Measurements from ENCODE around the gene NPFF. TPM values are rescaled to one million over a fixed set of nuclear protein-coding genes. Genes with fewer than 3 reads are reported as not detected.

Gene NPFF
- total RNA-seq, 2 donors from 2014 or later: not detected

DNA sequence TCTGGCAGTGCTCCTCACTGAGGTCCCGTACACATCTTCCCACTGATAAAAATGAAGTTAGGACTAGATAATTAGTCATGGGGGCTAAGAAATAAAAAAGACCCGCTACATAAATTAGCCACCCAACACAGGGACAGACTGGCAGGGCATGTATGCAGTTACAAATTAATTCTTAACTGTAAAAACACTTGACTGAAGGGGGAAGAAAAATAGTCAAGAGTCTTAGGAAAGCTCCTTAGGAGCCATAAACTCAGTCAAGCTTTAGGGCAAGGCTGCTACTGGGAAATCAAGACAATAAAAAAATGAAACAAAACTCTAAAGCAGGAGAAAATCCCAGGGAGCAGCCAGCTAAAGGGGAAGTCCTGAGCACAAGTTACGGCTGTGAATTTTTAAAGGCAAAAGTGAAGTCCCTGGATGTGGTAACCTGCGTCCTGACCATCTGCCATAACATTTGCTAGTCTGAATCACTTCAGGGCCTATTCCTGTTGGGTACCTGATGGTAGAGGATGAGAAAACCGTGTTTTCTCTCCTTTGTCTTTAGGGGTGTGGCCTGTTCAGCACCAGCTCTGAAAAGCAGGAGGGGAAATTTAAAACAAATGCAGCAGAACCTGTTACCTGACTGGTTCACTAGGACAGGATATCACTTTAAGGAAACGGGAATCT, 7.5 kb upstream of the NPFF start:
- intact Hi-C loops (cut with DNase I): no loop called here
- Histone ChIP-seq H3K4me1 (no peaks in the 10 kb centered on the region), H3K27ac (no peak overlapping the region), H3K4me3 (no peak overlapping the region), H3K36me3 (replicated peaks in 1 of 2; ENCODE audit: insufficient read depth in 1 of 2, low read depth in 2 of 2) (peaks cover 10 to 30% of the 10 kb centered on the region in 2 donors), H3K27me3 (no peaks in the 10 kb centered on the region), H3K9me3 (no peaks in the 10 kb centered on the region)
- 79 to 83% methylated on average over 6 of the region's 6 CpGs for WGBS, 2 donors
- ATAC-seq: no peak
- TF ChIP-seq POLR2A (IDR thresholded peaks at IDR 0.05) (no peak), CTCF (IDR thresholded peaks at IDR 0.05) (no peak)
- no peak for DNase-seq

GRCh38 chr12:53513712-53514410, 6.6 kb upstream of the NPFF start:
- TF ChIP-seq CTCF (IDR thresholded peaks at IDR 0.05) (no peak), POLR2A (IDR thresholded peaks at IDR 0.05) (no peak)
- 73 to 75% methylated on average over 6 of the region's 6 CpGs for WGBS, 2 donors
- H3K36me3 ChIP-seq (replicated peaks in 1 of 2; ENCODE audit: insufficient read depth in 1 of 2, low read depth in 2 of 2): peaks cover 10 to 24% of the 10 kb centered on the region in 2 donors
- H3K4me3 ChIP-seq: no peak overlapping the region
- H3K4me1 ChIP-seq: peaks cover 1% of the 10 kb centered on the region
- H3K27ac ChIP-seq: no peak overlapping the region
- intact Hi-C loops (cut with DNase I): no loop called here
- no peaks in the 10 kb centered on the region for H3K27me3 ChIP-seq
- DNase-seq (no peak), ATAC-seq (no peak)
- no peaks in the 10 kb centered on the region for H3K9me3 ChIP-seq

DNA sequence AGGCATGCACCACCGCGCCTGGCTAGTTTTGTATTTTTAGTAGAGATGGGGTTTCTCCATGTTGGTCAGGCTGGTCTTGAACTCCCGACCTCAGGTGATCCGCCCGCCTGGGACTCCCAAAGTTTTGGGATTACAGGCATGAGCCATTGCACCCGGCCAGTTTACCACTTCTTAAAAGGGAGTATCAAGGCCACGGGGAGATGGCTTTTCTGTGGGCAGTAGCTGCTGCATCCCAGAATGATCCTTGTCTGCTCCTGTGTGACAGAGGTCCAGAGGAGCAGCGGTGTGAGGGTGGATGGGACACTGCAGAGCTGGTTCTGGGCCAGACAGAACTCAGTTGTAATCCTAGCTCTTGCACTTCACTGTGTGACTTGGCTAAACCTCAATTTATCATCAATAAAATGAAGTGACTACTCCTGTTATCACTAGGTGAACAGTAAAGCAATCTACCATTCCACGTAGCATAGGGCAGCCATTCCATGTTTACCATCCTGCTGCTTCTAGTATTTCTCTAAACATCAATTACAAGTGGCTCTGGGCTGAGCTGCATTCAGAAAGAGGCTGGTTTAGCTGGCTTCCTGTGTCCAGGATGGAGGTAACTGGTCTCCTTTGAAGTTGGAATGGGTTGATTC, 3.0 kb upstream of the NPFF start:
- no peak overlapping the region for H3K27ac ChIP-seq
- no peaks in the 10 kb centered on the region for H3K27me3 ChIP-seq
- no peak for DNase-seq
- intact Hi-C loops (cut with DNase I): no loop called here
- TF ChIP-seq POLR2A (IDR thresholded peaks at IDR 0.05) (no peak), CTCF (IDR thresholded peaks at IDR 0.05) (no peak)
- 81 to 83% methylated on average over 9 of the region's 9 CpGs for WGBS, 2 donors
- H3K4me3 ChIP-seq: no peak overlapping the region
- H3K36me3 ChIP-seq (replicated peaks in 1 of 2; ENCODE audit: insufficient read depth in 1 of 2, low read depth in 2 of 2): peaks cover 0 to 12% of the 10 kb centered on the region in 2 donors
- peaks cover 8% of the 10 kb centered on the region for H3K4me1 ChIP-seq
- ATAC-seq: no peak
- no peaks in the 10 kb centered on the region for H3K9me3 ChIP-seq

GRCh38 chr12:53508534-53509170, 1.4 kb upstream of the NPFF start:
- DNase-seq (peak; percentile 85 to 89 (median 88)), ATAC-seq (peak; percentile 96)
- H3K4me1 ChIP-seq: peaks cover 8% of the 10 kb centered on the region
- WGBS, 2 donors: 28 to 34% methylated on average over 7 of the region's 7 CpGs
- peak overlapping the region in 2 of 4 donors; percentile 23 to 34 for H3K27ac ChIP-seq
- TF ChIP-seq POLR2A (IDR thresholded peaks at IDR 0.05) (no peak), CTCF (IDR thresholded peaks at IDR 0.05) (peak; percentile 72 to 94 (median 92))
- H3K36me3 ChIP-seq (replicated peaks in 1 of 2; ENCODE audit: insufficient read depth in 1 of 2, low read depth in 2 of 2): peaks cover 0 to 7% of the 10 kb centered on the region in 2 donors
- H3K4me3 ChIP-seq: no peak overlapping the region
- no peaks in the 10 kb centered on the region for H3K9me3 ChIP-seq
- no peaks in the 10 kb centered on the region for H3K27me3 ChIP-seq
- intact Hi-C loops (cut with DNase I): loop anchor here (10.0 kb wide), 1 partner anchor 154 kb away; no protein-coding TSS in a partner anchor

Data from body of pancreas (tissue), 4 donors.